ENCODE data around the gene BPI. TPM values are rescaled to one million over a fixed set of nuclear protein-coding genes. Genes with fewer than 3 reads are reported as not detected.

BPI gene
- total RNA-seq, 6 experiments from 2014 or later, result 0.26 to 1.3 (median 0.60) TPM; not detected in 2

DNA sequence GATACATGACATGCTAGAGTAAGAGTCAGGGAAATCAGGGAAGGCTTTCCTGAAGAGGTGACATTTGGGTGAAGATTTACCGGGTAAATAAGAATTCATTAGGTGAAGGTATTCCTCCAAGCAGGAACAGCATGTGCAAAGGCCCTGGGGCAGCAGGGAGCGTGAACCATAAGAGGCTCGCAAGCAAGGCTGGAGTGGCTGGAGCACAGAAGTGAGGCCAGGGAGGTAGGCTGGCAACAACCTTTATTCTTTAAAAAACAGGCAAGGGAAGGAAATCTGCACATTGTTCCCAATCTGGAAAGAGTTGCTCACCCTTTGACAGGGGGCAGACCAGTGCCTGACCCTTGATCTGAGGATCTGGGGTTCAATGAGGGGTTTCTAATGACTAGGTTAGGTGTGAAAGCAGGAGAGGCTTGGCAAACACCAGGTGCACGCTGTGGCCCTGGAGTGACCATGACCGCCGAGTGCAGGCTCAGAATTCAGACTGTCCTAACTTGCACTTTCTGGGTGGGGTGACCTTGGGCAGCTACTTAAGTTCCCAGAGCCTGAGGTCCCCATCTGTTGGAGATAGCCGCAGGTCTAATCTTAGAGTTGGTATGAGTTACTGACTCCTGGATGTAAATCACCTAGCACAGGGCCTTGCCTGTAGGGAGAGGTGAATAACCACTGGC is 45.3 kb upstream of the BPI start:
- TF ChIP-seq POLR2A (IDR thresholded peaks at IDR 0.05), result no peak
- TF ChIP-seq CTCF (IDR thresholded peaks at IDR 0.05), result no peak
- ATAC-seq (no peak), DNase-seq (no peak)
- H3K27ac ChIP-seq, result no peak overlapping the region
- H3K4me1 ChIP-seq, result peaks cover 0 to 8% (median 3%) of the 10 kb centered on the region in 4 donors
- no peaks in the 10 kb centered on the region for H3K9me3 ChIP-seq
- H3K36me3 ChIP-seq, result no peaks in the 10 kb centered on the region
- H3K27me3 ChIP-seq, result no peaks in the 10 kb centered on the region
- intact Hi-C loops (cut with DNase I), result no loop called here
- H3K4me3 ChIP-seq, result no peak overlapping the region
- WGBS (ENCODE audit: insufficient coverage, low coverage, low lambda C conversion rate, missing lambda C conversion rate), result 100% methylated on average over 3 of the region's 7 CpGs

GRCh38 chr20:38260025-38260377 is 44.0 kb upstream of the BPI start:
- H3K36me3 ChIP-seq, result no peaks in the 10 kb centered on the region
- H3K27ac ChIP-seq, result no peak overlapping the region
- peaks cover 0 to 8% (median 3%) of the 10 kb centered on the region in 4 donors for H3K4me1 ChIP-seq
- TF ChIP-seq CTCF (IDR thresholded peaks at IDR 0.05) (no peak), POLR2A (IDR thresholded peaks at IDR 0.05) (no peak)
- ATAC-seq (peak; percentile 64 to 92 (median 78)), DNase-seq (peak in 1 of 3 donors; percentile 67)
- intact Hi-C loops (cut with DNase I), result no loop called here
- WGBS (ENCODE audit: insufficient coverage, low coverage, low lambda C conversion rate, missing lambda C conversion rate), result 9% methylated on average over 5 of the region's 5 CpGs
- peak overlapping the region; percentile 16 to 45 (median 38) for H3K4me3 ChIP-seq
- H3K9me3 ChIP-seq, result no peaks in the 10 kb centered on the region
- no peaks in the 10 kb centered on the region for H3K27me3 ChIP-seq

- H3K36me3 ChIP-seq, result no peaks in the 10 kb centered on the region
- H3K27ac ChIP-seq, result no peak within 1 kb of the TSS
- intact Hi-C loops (cut with DNase I), result no loop called here
- DNase-seq, result no peak
- peak within 1 kb of the TSS; percentile 16 to 45 (median 38) for H3K4me3 ChIP-seq
- ATAC-seq, result peak; percentile 30 to 65 (median 53)
- 13% methylated on average over 41 of the region's 65 CpGs for WGBS (ENCODE audit: insufficient coverage, low coverage, low lambda C conversion rate, missing lambda C conversion rate)
- no peaks in the 10 kb centered on the region for H3K27me3 ChIP-seq
- no peaks in the 10 kb centered on the region for H3K9me3 ChIP-seq
- no peak for TF ChIP-seq CTCF (IDR thresholded peaks at IDR 0.05)
- no peak for TF ChIP-seq POLR2A (IDR thresholded peaks at IDR 0.05)
- H3K4me1 ChIP-seq, result peaks cover 0 to 8% (median 3%) of the 10 kb centered on the region in 4 donors
These were observed 43.4 kb upstream of the BPI start, which contains the start of gene KIAA1755 for GRCh38 chr20:38260378-38261053. TSS of gene KIAA1755 (minus strand) at chr20:38260735. CDS start at chr20:38260500, 235 bp downstream.

- Histone ChIP-seq H3K9me3 (peaks cover 0 to under 1% (median 0%) of the 10 kb centered on the region in 4 donors), H3K4me1 (peaks cover 0 to 8% (median 3%) of the 10 kb centered on the region in 4 donors), H3K27me3 (no peaks in the 10 kb centered on the region), H3K27ac (no peak overlapping the region), H3K4me3 (peak overlapping the region in 1 of 3 donors; percentile 45), H3K36me3 (no peaks in the 10 kb centered on the region)
- 42% methylated on average over 4 of the region's 8 CpGs for WGBS (ENCODE audit: insufficient coverage, low coverage, low lambda C conversion rate, missing lambda C conversion rate)
- DNase-seq (no peak), ATAC-seq (no peak)
- no peak for TF ChIP-seq CTCF (IDR thresholded peaks at IDR 0.05)
- TF ChIP-seq POLR2A (IDR thresholded peaks at IDR 0.05), result no peak
- intact Hi-C loops (cut with DNase I), result no loop called here
These were observed 42.9 kb upstream of the BPI start for GRCh38 chr20:38261054-38261390.
